SU-DHL-6 (cell line): ENCODE measurements around the gene SARDH.

Experiments
- EZH2phosphoT487 ChIP-seq: fragments of 200-600 bp; sonication (generic), shearing (Covaris generic); conservative IDR thresholded peaks from 2 replicates; pipeline ENCODE4 v1.6.1; 2018; ENCODE audit warnings: mild to moderate bottlenecking, antibody characterized with exemption, low read length, moderate library complexity, mixed read lengths
- TF ChIP-seq, protein P1 (sequence below): fragments of 200-600 bp; sonication (generic); IDR thresholded peaks from one replicate; pipeline ENCODE4 v1.5.1; 2017; ENCODE audit warnings: antibody characterized with exemption, mild to moderate bottlenecking, low read length, moderate library complexity; ENCODE audit not compliant: insufficient read depth, poor library complexity, severe bottlenecking

DNA sequence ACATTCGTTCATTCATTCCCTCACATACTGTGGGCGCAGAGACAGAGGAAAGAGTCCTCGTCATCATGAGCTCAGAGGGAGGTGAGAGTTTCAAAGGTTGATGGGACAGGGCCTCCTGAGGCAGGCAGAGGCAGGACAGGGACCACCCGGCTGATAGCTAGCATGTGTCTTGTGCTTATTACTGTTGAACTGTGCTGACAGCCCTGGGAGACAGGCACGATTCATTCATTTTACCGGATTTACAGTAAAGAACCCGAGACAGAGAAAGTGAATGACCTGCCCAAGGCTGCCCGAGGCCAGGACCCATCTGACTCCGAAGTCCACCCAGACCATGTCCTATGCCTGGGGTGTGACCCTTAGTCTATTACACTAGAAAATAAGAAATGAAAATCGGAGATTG, 124.1 kb downstream of the SARDH start:
- TF ChIP-seq, protein P1, sequence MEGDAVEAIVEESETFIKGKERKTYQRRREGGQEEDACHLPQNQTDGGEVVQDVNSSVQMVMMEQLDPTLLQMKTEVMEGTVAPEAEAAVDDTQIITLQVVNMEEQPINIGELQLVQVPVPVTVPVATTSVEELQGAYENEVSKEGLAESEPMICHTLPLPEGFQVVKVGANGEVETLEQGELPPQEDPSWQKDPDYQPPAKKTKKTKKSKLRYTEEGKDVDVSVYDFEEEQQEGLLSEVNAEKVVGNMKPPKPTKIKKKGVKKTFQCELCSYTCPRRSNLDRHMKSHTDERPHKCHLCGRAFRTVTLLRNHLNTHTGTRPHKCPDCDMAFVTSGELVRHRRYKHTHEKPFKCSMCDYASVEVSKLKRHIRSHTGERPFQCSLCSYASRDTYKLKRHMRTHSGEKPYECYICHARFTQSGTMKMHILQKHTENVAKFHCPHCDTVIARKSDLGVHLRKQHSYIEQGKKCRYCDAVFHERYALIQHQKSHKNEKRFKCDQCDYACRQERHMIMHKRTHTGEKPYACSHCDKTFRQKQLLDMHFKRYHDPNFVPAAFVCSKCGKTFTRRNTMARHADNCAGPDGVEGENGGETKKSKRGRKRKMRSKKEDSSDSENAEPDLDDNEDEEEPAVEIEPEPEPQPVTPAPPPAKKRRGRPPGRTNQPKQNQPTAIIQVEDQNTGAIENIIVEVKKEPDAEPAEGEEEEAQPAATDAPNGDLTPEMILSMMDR, result no peak
- no peak for TF ChIP-seq EZH2phosphoT487
